Renal pelvis (tissue), 12 donors: ENCODE measurements around the gene ARFGAP1. TPM values are rescaled to one million over a fixed set of nuclear protein-coding genes. Genes with fewer than 3 reads are reported as not detected.

Experiments used
- DNase-seq: peaks from one replicate; pipeline ENCODE4 v3.0.0-alpha.2; 2013
- long read RNA-seq, 16 experiments: transcript quantifications; one replicate each; lab custom pipeline, GENCODE V29; 2026
- polyA plus RNA-seq, 3 donors: library from polyadenylated mRNA; unstranded; fragments of 120-200 nt; gene quantifications; one replicate each; pipeline ENCODE4 v1.2.1, GENCODE V29; 2013; ENCODE audit not compliant: insufficient read length in 3 of 3

The ARFGAP1 gene
- polyA plus RNA-seq, result 10 to 100 TPM; 72.4 to 83.1 (median 77.7) TPM
- long read RNA-seq, donor 1, transcript ARFGAP1-203 (13 exons, 3,281 nt), result major isoform, 10 of 12 reads
- long read RNA-seq, donor 1, partial matches to known transcripts, result 0 of 12 reads
- long read RNA-seq, donor 1, other reads (novel, unspliced or antisense), result 0 of 12 reads
- long read RNA-seq, donor 2, transcript ARFGAP1-203 (13 exons, 3,281 nt), result major isoform, 9 of 13 reads
- long read RNA-seq, donor 2, partial matches to known transcripts, result 0 of 13 reads
- long read RNA-seq, donor 2, other reads (novel, unspliced or antisense), result 0 of 13 reads
- long read RNA-seq, donor 3, transcript ARFGAP1-203 (13 exons, 3,281 nt), result major isoform, 12 of 15 reads
- long read RNA-seq, donor 3, partial matches to known transcripts, result 0 of 15 reads
- long read RNA-seq, donor 3, other reads (novel, unspliced or antisense), result 0 of 15 reads
- long read RNA-seq, donor 4, transcript ARFGAP1-203 (13 exons, 3,281 nt), result major isoform, 11 of 47 reads
- long read RNA-seq, donor 4, partial matches to known transcripts, result 32 of 47 reads
- long read RNA-seq, donor 4, other reads (novel, unspliced or antisense), result 0 of 47 reads
- long read RNA-seq, donor 5, transcript ARFGAP1-203 (13 exons, 3,281 nt), result major isoform, 6 of 8 reads
- long read RNA-seq, donor 5, partial matches to known transcripts, result 0 of 8 reads
- long read RNA-seq, donor 5, other reads (novel, unspliced or antisense), result 0 of 8 reads
- long read RNA-seq, donor 6, transcript ARFGAP1-203 (13 exons, 3,281 nt), result major isoform, 5 of 10 reads
- long read RNA-seq, donor 6, partial matches to known transcripts, result 0 of 10 reads
- long read RNA-seq, donor 6, other reads (novel, unspliced or antisense), result 0 of 10 reads
- long read RNA-seq, donor 7, transcript ARFGAP1-203 (13 exons, 3,281 nt), result major isoform, 10 of 12 reads
- long read RNA-seq, donor 7, partial matches to known transcripts, result 0 of 12 reads
- long read RNA-seq, donor 7, other reads (novel, unspliced or antisense), result 0 of 12 reads
- long read RNA-seq, donor 8, transcript ARFGAP1-203 (13 exons, 3,281 nt), result major isoform, 6 of 11 reads
- long read RNA-seq, donor 8, partial matches to known transcripts, result 0 of 11 reads
- long read RNA-seq, donor 8, other reads (novel, unspliced or antisense), result 0 of 11 reads
- long read RNA-seq, donor 9, partial matches to known transcripts, result 30 of 34 reads
- long read RNA-seq, donor 9, other reads (novel, unspliced or antisense), result 0 of 34 reads
- long read RNA-seq, donor 10, transcript ARFGAP1-203 (13 exons, 3,281 nt), result major isoform, 9 of 29 reads
- long read RNA-seq, donor 10, partial matches to known transcripts, result 14 of 29 reads
- long read RNA-seq, donor 10, other reads (novel, unspliced or antisense), result 0 of 29 reads
- long read RNA-seq, donor 11, transcript ARFGAP1-203 (13 exons, 3,281 nt), result major isoform, 5 of 6 reads
- long read RNA-seq, donor 11, partial matches to known transcripts, result 0 of 6 reads
- long read RNA-seq, donor 11, other reads (novel, unspliced or antisense), result 0 of 6 reads
- long read RNA-seq, donor 12, transcript ARFGAP1-203 (13 exons, 3,281 nt), result major isoform, 16 of 22 reads
- long read RNA-seq, donor 12, partial matches to known transcripts, result 0 of 22 reads
- long read RNA-seq, donor 12, other reads (novel, unspliced or antisense), result 0 of 22 reads
- long read RNA-seq, donor 13, partial matches to known transcripts, result 8 of 13 reads
- long read RNA-seq, donor 13, other reads (novel, unspliced or antisense), result 0 of 13 reads
- long read RNA-seq, donor 14, transcript ARFGAP1-203 (13 exons, 3,281 nt), result major isoform, 10 of 16 reads
- long read RNA-seq, donor 14, partial matches to known transcripts, result 0 of 16 reads
- long read RNA-seq, donor 14, other reads (novel, unspliced or antisense), result 0 of 16 reads
- long read RNA-seq, donor 15, transcript ARFGAP1-203 (13 exons, 3,281 nt), result major isoform, 10 of 15 reads
- long read RNA-seq, donor 15, partial matches to known transcripts, result 0 of 15 reads
- long read RNA-seq, donor 15, other reads (novel, unspliced or antisense), result 0 of 15 reads
- long read RNA-seq, donor 16, transcript ARFGAP1-203 (13 exons, 3,281 nt), result major isoform, 7 of 11 reads
- long read RNA-seq, donor 16, partial matches to known transcripts, result 0 of 11 reads
- long read RNA-seq, donor 16, other reads (novel, unspliced or antisense), result 0 of 11 reads

- DNase-seq, result peak; percentile 94
These were observed at the start of gene ARFGAP1 for GRCh38 chr20:63272105-63273058. Gene ARFGAP1, plus strand, starts transcription at chr20:63272813. Its CDS starts 2,768 bp downstream, at chr20:63275581.

- DNase-seq, result no peak
These were observed 49.3 kb upstream of the ARFGAP1 start for GRCh38 chr20:63223121-63223825.

- no peak for DNase-seq
These were observed 48.8 kb upstream of the ARFGAP1 start for GRCh38 chr20:63223826-63224207.

- DNase-seq, result no peak
These were observed 48.1 kb upstream of the ARFGAP1 start for GRCh38 chr20:63224412-63225081.

GRCh38 chr20:63225082-63225454, 47.5 kb upstream of the ARFGAP1 start:
- DNase-seq, result no peak

GRCh38 chr20:63226042-63226943, 46.3 kb upstream of the ARFGAP1 start:
- DNase-seq, result no peak

- no peak for DNase-seq
These were observed 45.4 kb upstream of the ARFGAP1 start for GRCh38 chr20:63227260-63227659.

GRCh38 chr20:63228806-63229205, 43.8 kb upstream of the ARFGAP1 start:
- no peak for DNase-seq

- no peak for DNase-seq
These were observed 41.8 kb upstream of the ARFGAP1 start for GRCh38 chr20:63230800-63231268.

- no peak for DNase-seq
These were observed 40.2 kb upstream of the ARFGAP1 start for GRCh38 chr20:63232235-63233060.

- no peak for DNase-seq
These were observed 39.6 kb upstream of the ARFGAP1 start for GRCh38 chr20:63233061-63233344.

- no peak for DNase-seq
These were observed 38.7 kb upstream of the ARFGAP1 start for GRCh38 chr20:63233924-63234323.

- no peak for DNase-seq
These were observed 37.8 kb upstream of the ARFGAP1 start for GRCh38 chr20:63234693-63235398.

GRCh38 chr20:63235399-63235983, 37.1 kb upstream of the ARFGAP1 start, which contains the start of gene BIRC7:
Gene BIRC7, plus strand, starts transcription at chr20:63235905. Its CDS starts 192 bp downstream, at chr20:63236097.
- no peak for DNase-seq
